Caco-2 (cell line): ENCODE results near the gene COPZ1. TPM values are rescaled to one million over a fixed set of nuclear protein-coding genes. Genes with fewer than 3 reads are reported as not detected.
"Not testable (repeated sequence)": the region's sequence is repeated elsewhere in the genome, so short reads cannot be mapped to it uniquely, and the experiment has no call there.

Source experiments
- BruUV-seq: library from RNA; stranded (reverse); fragments of 400-500 nt; replicated peaks from 2 replicates; lab custom pipeline; 2021; lab: Mats Ljungman, UMichigan
- CTCF ChIA-PET: fragments of 300-600 bp; sonication (Branson Sonifier 250); formaldehyde crosslinking; loops from one replicate; lab custom pipeline; 2022; ENCODE audit warnings: antibody characterized with exemption; lab: Charles Lee
- POLR2A ChIA-PET: fragments of 300-600 bp; sonication (Branson Sonifier 250); formaldehyde crosslinking; loops from one replicate; lab custom pipeline; 2022; ENCODE audit warnings: antibody characterized with exemption; lab: Charles Lee
- DNase-seq, 2 experiments: peaks; one replicate each; pipeline versions ENCODE4 v3.0.0 to v3.0.0-alpha.2; 2020 to 2022
- H3K27me3 ChIP-seq: replicated peaks from 2 replicates; pipeline ENCODE4 v1.6.0; 2011; ENCODE audit warnings: low read length; ENCODE audit not compliant: control insufficient read depth, insufficient read depth
- H3K36me3 ChIP-seq: 2 replicates; pipeline ENCODE4 v1.5.1; 2011; ENCODE audit warnings: low read length; ENCODE audit not compliant: control insufficient read depth, insufficient read depth
- H3K4me1 ChIP-seq: fragments of 250-450 bp; sonication (Bioruptor Pico); 2 replicates; pipeline ENCODE4 v1.5.1; 2020; ENCODE audit warnings: mild to moderate bottlenecking
- H3K4me3 ChIP-seq: 2 replicates; pipeline ENCODE4 v1.5.1; 2011; ENCODE audit warnings: low read depth, mild to moderate bottlenecking, control low read depth, low read length
- H3K9me3 ChIP-seq: fragments of 250-450 bp; sonication (Bioruptor Pico); 2 replicates; pipeline ENCODE4 v1.5.1; 2020; ENCODE audit warnings: mild to moderate bottlenecking, moderate library complexity
- H3K27ac Mint-ChIP-seq: one replicate; pipeline ENCODE4 v1.8.0; 2022; ENCODE audit warnings: mixed read lengths; ENCODE audit not compliant: unreplicated experiment
- H3K27me3 Mint-ChIP-seq: one replicate; pipeline ENCODE4 v1.8.0; 2022; ENCODE audit warnings: mixed read lengths; ENCODE audit not compliant: insufficient read depth, unreplicated experiment
- H3K36me3 Mint-ChIP-seq: one replicate; pipeline ENCODE4 v1.8.0; 2022; ENCODE audit warnings: mild to moderate bottlenecking, mixed read lengths; ENCODE audit not compliant: insufficient read depth, unreplicated experiment
- H3K4me1 Mint-ChIP-seq: one replicate; pipeline ENCODE4 v1.8.0; 2022; ENCODE audit warnings: low read depth, mixed read lengths; ENCODE audit not compliant: unreplicated experiment
- H3K4me3 Mint-ChIP-seq: one replicate; pipeline ENCODE4 v1.8.0; 2022; ENCODE audit warnings: mild to moderate bottlenecking, moderate library complexity, mixed read lengths; ENCODE audit not compliant: unreplicated experiment
- H3K9me3 Mint-ChIP-seq: one replicate; pipeline ENCODE4 v1.8.0; 2022; ENCODE audit warnings: mixed read lengths; ENCODE audit not compliant: unreplicated experiment
- CTCF ChIP-seq, 2 experiments: fragments of 200-600 bp in 1 of 2; IDR thresholded peaks; 1 replicate in 1 of 2; 2 replicates in 1 of 2; pipeline versions ENCODE4 v1.5.1 to v1.8.0; 2011 to 2022; ENCODE audit warnings: antibody characterized with exemption in 1 of 2, control low read depth in 1 of 2, inconsistent platforms in 1 of 2, low read depth in 1 of 2, low read length in 1 of 2, mild to moderate bottlenecking in 1 of 2, moderate library complexity in 1 of 2; ENCODE audit not compliant: insufficient read depth in 1 of 2, severe bottlenecking in 1 of 2, unreplicated experiment in 1 of 2
- intact Hi-C: fragments of 100-400 bp; cut with micrococcal nuclease; formaldehyde crosslinking; loops from one replicate; pipeline ENCODE4 v1.10.0; 2022; ENCODE audit not compliant: unreplicated experiment
- total RNA-seq: library from RNA; stranded (reverse); gene quantifications from 2 replicates; pipeline ENCODE4 v1.2.3, GENCODE V29; 2022

COPZ1 gene
- total RNA-seq, 1 experiment from 2014 or later = 129 TPM

GRCh38 chr12:54321363-54321762 lies 3.6 kb upstream of the COPZ1 start:
- POLR2A ChIA-PET = no interaction called here
- intact Hi-C loops = no loop called here

GRCh38 chr12:54325442-54326109 lies 645 bp downstream of the COPZ1 start:
- Mint-ChIP-seq H3K4me1 (peaks cover 19% of the 10 kb centered on the region), H3K27ac (peak overlapping the region; percentile 98), H3K36me3 (peaks cover 17% of the 10 kb centered on the region), H3K4me3 (peak overlapping the region; percentile 96)
- Histone ChIP-seq H3K4me3 (peak overlapping the region; percentile 74), H3K4me1 (peaks cover 25% of the 10 kb centered on the region)
- not testable (repeated sequence) for H3K9me3 ChIP-seq, H3K9me3 Mint-ChIP-seq, DNase-seq, H3K27me3 Mint-ChIP-seq, H3K36me3 ChIP-seq, H3K27me3 ChIP-seq
- ChIA-PET CTCF (interaction anchor here (0.5 to 2.4 kb wide), 49 partner anchors 8 to 1863 kb away, joined by 3 to 56 read pairs (median 5); partner anchors contain the start of genes CBX5, HNRNPA1, HOXC13 and HOXC5), POLR2A (interaction anchor here (0.5 to 2.0 kb wide), 24 partner anchors 12 to 1826 kb away, joined by 3 to 99 read pairs (median 6); partner anchors contain the start of genes CBX5, HNRNPA1, HOXC5 and HOXC8)
- BruUV-seq = TSS peak; percentile 84
- intact Hi-C loops = loop anchor here (1.0 kb wide), 2 partner anchors 45 to 74 kb away; partner anchors contain the start of genes CBX5 and HNRNPA1

More at GRCh38 chr12:54321363-54321762, 3.6 kb upstream of the COPZ1 start:
- no peaks in the 10 kb centered on the region for H3K36me3 ChIP-seq
- H3K9me3 ChIP-seq = no peaks in the 10 kb centered on the region
- peaks cover 6% of the 10 kb centered on the region for H3K4me1 Mint-ChIP-seq
- H3K27me3 Mint-ChIP-seq = no peaks in the 10 kb centered on the region
- DNase-seq = no peak
- no peak overlapping the region for H3K4me3 ChIP-seq
- BruUV-seq = no TSS peak
- no peaks in the 10 kb centered on the region for H3K4me1 ChIP-seq
- peaks cover 8% of the 10 kb centered on the region for H3K36me3 Mint-ChIP-seq
- H3K4me3 Mint-ChIP-seq = no peak overlapping the region
- CTCF ChIA-PET = no interaction called here
- H3K27ac Mint-ChIP-seq = no peak overlapping the region
- no peaks in the 10 kb centered on the region for H3K27me3 ChIP-seq
- no peak for TF ChIP-seq CTCF (IDR thresholded peaks at IDR 0.05; ENCODE audit: insufficient read depth in 1 of 2, low read depth in 1 of 2, low read length in 1 of 2, severe bottlenecking in 1 of 2, unreplicated experiment in 1 of 2)
- no peaks in the 10 kb centered on the region for H3K9me3 Mint-ChIP-seq

GRCh38 chr12:54328595-54329337 lies 3.8 kb downstream of the COPZ1 start:
- Mint-ChIP-seq H3K9me3 (no peaks in the 10 kb centered on the region), H3K36me3 (peaks cover 27% of the 10 kb centered on the region), H3K27me3 (no peaks in the 10 kb centered on the region), H3K4me3 (no peak overlapping the region), H3K27ac (no peak overlapping the region), H3K4me1 (peaks cover 22% of the 10 kb centered on the region)
- CTCF ChIA-PET = no interaction called here
- intact Hi-C loops = no loop called here
- no peak for DNase-seq
- Histone ChIP-seq H3K4me3 (no peak overlapping the region), H3K36me3 (no peaks in the 10 kb centered on the region), H3K27me3 (no peaks in the 10 kb centered on the region), H3K4me1 (peaks cover 27% of the 10 kb centered on the region), H3K9me3 (no peaks in the 10 kb centered on the region)
- POLR2A ChIA-PET = no interaction called here
- BruUV-seq = no TSS peak
- no peak for TF ChIP-seq CTCF (IDR thresholded peaks at IDR 0.05; ENCODE audit: insufficient read depth in 1 of 2, low read depth in 1 of 2, low read length in 1 of 2, severe bottlenecking in 1 of 2, unreplicated experiment in 1 of 2)
